ENCODE measurements around the gene TNFRSF12A. TPM values are rescaled to one million over a fixed set of nuclear protein-coding genes. Genes with fewer than 3 reads are reported as not detected.

The TNFRSF12A gene
- total and polyA plus RNA-seq, 2 of the 13 experiments (the other 11 are each of a cell fraction or from before 2014, with no cell fraction given), result 61.9 to 66.0 TPM

DNA sequence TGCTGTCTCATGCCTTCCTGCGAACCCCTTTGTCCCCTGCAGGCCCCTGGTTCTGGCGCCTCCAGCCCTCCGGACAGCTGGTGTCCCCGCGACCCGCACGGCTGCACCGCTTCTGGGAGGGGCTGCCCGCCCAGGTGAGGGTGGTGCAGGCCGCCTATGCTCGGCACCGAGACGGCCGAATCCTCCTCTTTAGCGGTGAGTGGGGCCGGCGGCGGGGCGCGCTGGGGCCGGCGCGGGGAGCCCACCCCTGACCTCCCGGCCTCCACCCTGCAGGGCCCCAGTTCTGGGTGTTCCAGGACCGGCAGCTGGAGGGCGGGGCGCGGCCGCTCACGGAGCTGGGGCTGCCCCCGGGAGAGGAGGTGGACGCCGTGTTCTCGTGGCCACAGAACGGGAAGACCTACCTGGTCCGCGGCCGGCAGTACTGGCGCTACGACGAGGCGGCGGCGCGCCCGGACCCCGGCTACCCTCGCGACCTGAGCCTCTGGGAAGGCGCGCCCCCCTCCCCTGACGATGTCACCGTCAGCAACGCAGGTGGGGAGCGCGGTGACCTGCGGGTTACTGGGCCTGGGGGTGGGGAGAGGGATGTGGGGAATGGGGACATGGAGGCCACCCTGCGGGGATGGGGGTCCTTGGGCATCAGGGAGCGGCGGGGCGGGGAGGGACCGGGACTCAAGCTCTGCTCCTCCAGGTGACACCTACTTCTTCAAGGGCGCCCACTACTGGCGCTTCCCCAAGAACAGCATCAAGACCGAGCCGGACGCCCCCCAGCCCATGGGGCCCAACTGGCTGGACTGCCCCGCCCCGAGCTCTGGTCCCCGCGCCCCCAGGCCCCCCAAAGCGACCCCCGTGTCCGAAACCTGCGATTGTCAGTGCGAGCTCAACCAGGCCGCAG lies 38.2 kb downstream of the TNFRSF12A start:
- Histone ChIP-seq H3K79me2 (ENCODE audit: insufficient read depth, low read length) (no peaks in the 10 kb centered on the region), H3K36me3 (replicated peaks in 1 of 2; ENCODE audit: control insufficient read depth in 1 of 2, insufficient read depth in 2 of 2, low read length in 2 of 2) (no peaks in the 10 kb centered on the region), H3K4me2 (ENCODE audit: low read depth, low read length) (peak overlapping the region; percentile 99), H3K9me3 (ENCODE audit: low read length) (no peaks in the 10 kb centered on the region), H3K4me1 (ENCODE audit: insufficient read depth, low read length) (peaks cover 14% of the 10 kb centered on the region), H3K4me3 (replicated peaks in 1 of 3; ENCODE audit: insufficient read depth in 1 of 3, low read depth in 2 of 3, low read length in 3 of 3) (peak overlapping the region; percentile 74 to 91 (median 90)), H2AFZ (ENCODE audit: low read length) (no peak overlapping the region), H3K27ac (ENCODE audit: extremely low read length, insufficient read depth, low read length) (no peak overlapping the region), H4K20me1 (ENCODE audit: insufficient read depth, low read length) (no peaks in the 10 kb centered on the region), H3K27me3 (ENCODE audit: control insufficient read depth in 1 of 2, insufficient read depth in 2 of 2, low read length in 2 of 2) (no peaks in the 10 kb centered on the region), H3K9ac (ENCODE audit: insufficient read depth, low read depth, low read length) (peak overlapping the region; percentile 81)
- BruUV-seq (replicated peaks), result no TSS peak
- in situ Hi-C loops (cut with HindIII; ENCODE audit: extremely low pct_ligation_motif_present, low pct_unique_long_range_greater_than_20kb), result no loop called here
- ATAC-seq (peak; percentile 12), DNase-seq (ENCODE audit: low spot score) (peak; percentile 36), FAIRE-seq (no peak)
- CTCF ChIA-PET (ENCODE audit: low intra/inter-chr PET ratio, low total read pairs), result interaction anchor here (1.2 to 1.6 kb wide), 3 partner anchors 29 to 43 kb away, joined by 5 to 8 read pairs (median 7); no protein-coding TSS in a partner anchor
- intact Hi-C loops (cut with micrococcal nuclease; ENCODE audit: unreplicated experiment), result loop anchor here (1.0 to 2.0 kb wide), 3 partner anchors 29 to 70 kb away; no protein-coding TSS in a partner anchor
- POLR2A ChIA-PET, result interaction anchor here (1.0 to 3.0 kb wide), 13 partner anchors 9 to 71 kb away, joined by 3 to 30 read pairs (median 3); partner anchors contain the start of genes HCFC1R1, THOC6, TNFRSF12A and ZNF205
- WGBS (ENCODE audit: low lambda C conversion rate), result 35% methylated on average over 4 of the region's 77 CpGs
- TF ChIP-seq, protein P1, sequence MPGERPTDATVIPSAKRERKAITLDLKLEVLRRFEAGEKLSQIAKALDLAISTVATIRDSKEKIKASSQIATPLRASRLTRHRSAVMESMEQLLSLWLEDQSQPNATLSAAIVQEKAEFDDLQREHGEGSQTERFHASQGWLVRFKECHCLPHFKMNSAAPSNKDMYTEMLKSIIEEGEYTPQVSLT (CRISPR knock-in tag; IDR thresholded peaks at IDR 0.05; ENCODE audit: borderline replicate concordance, low read depth), result no peak
- no peak for TF ChIP-seq ZNF180 (CRISPR knock-in tag; IDR thresholded peaks at IDR 0.05; ENCODE audit: borderline replicate concordance, low read depth)
- TF ChIP-seq, protein P2, sequence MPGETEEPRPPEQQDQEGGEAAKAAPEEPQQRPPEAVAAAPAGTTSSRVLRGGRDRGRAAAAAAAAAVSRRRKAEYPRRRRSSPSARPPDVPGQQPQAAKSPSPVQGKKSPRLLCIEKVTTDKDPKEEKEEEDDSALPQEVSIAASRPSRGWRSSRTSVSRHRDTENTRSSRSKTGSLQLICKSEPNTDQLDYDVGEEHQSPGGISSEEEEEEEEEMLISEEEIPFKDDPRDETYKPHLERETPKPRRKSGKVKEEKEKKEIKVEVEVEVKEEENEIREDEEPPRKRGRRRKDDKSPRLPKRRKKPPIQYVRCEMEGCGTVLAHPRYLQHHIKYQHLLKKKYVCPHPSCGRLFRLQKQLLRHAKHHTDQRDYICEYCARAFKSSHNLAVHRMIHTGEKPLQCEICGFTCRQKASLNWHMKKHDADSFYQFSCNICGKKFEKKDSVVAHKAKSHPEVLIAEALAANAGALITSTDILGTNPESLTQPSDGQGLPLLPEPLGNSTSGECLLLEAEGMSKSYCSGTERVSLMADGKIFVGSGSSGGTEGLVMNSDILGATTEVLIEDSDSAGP (CRISPR knock-in tag; IDR thresholded peaks at IDR 0.05; ENCODE audit: borderline replicate concordance), result no peak
- TF ChIP-seq ZSCAN25 (CRISPR knock-in tag; IDR thresholded peaks at IDR 0.05), result 0 out of 2 replicates have a peak, but pooled peaks have one; percentile 64
- TF ChIP-seq ZNF83 (CRISPR knock-in tag; IDR thresholded peaks at IDR 0.05; ENCODE audit: borderline replicate concordance), result no peak
- TF ChIP-seq ZNF572 (CRISPR knock-in tag; IDR thresholded peaks at IDR 0.05), result no peak
- TF ChIP-seq FOXM1 (CRISPR knock-in tag; IDR thresholded peaks at IDR 0.05), result no peak
- TF ChIP-seq HNRNPK (IDR thresholded peaks at IDR 0.05; ENCODE audit: low read depth, low read length, poor library complexity, severe bottlenecking), result peak; percentile 85
- no peak for TF ChIP-seq CEBPB (IDR thresholded peaks at IDR 0.05; ENCODE audit: borderline replicate concordance, low read depth, low read length)
- TF ChIP-seq ZNF777 (CRISPR knock-in tag; IDR thresholded peaks at IDR 0.05), result peak; percentile 4; the same call in 1 of the 2 replicates
- no peak for TF ChIP-seq RBAK (CRISPR knock-in tag; IDR thresholded peaks at IDR 0.05)
- TF ChIP-seq ZNF614 (CRISPR knock-in tag; IDR thresholded peaks at IDR 0.05; ENCODE audit: borderline replicate concordance), result no peak
- 0 out of 2 replicates have a peak, but pooled peaks have one; percentile 2 for TF ChIP-seq MAZ (IDR thresholded peaks at IDR 0.05; ENCODE audit: borderline replicate concordance, low read depth, low read length)
- TF ChIP-seq MAZ (CRISPR knock-in tag; IDR thresholded peaks at IDR 0.05; ENCODE audit: low read depth), result no peak
- TF ChIP-seq, protein P3, sequence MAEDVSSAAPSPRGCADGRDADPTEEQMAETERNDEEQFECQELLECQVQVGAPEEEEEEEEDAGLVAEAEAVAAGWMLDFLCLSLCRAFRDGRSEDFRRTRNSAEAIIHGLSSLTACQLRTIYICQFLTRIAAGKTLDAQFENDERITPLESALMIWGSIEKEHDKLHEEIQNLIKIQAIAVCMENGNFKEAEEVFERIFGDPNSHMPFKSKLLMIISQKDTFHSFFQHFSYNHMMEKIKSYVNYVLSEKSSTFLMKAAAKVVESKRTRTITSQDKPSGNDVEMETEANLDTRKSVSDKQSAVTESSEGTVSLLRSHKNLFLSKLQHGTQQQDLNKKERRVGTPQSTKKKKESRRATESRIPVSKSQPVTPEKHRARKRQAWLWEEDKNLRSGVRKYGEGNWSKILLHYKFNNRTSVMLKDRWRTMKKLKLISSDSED (CRISPR knock-in tag; IDR thresholded peaks at IDR 0.05), result no peak
- TF ChIP-seq, protein P4, sequence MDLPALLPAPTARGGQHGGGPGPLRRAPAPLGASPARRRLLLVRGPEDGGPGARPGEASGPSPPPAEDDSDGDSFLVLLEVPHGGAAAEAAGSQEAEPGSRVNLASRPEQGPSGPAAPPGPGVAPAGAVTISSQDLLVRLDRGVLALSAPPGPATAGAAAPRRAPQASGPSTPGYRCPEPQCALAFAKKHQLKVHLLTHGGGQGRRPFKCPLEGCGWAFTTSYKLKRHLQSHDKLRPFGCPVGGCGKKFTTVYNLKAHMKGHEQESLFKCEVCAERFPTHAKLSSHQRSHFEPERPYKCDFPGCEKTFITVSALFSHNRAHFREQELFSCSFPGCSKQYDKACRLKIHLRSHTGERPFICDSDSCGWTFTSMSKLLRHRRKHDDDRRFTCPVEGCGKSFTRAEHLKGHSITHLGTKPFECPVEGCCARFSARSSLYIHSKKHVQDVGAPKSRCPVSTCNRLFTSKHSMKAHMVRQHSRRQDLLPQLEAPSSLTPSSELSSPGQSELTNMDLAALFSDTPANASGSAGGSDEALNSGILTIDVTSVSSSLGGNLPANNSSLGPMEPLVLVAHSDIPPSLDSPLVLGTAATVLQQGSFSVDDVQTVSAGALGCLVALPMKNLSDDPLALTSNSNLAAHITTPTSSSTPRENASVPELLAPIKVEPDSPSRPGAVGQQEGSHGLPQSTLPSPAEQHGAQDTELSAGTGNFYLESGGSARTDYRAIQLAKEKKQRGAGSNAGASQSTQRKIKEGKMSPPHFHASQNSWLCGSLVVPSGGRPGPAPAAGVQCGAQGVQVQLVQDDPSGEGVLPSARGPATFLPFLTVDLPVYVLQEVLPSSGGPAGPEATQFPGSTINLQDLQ (CRISPR knock-in tag; IDR thresholded peaks at IDR 0.05), result 0 out of 2 replicates have a peak, but pooled peaks have one; percentile 1

Measured in HepG2 (cell line).